Neutrophil (primary cell): ENCODE data around the gene PTPRN2.

Source experiments
- H3K27ac ChIP-seq: fragments of 200-600 bp; sonication (generic); 2 replicates; pipeline ENCODE4 v1.5.1; 2016; ENCODE audit warnings: mild to moderate bottlenecking, moderate library complexity
- H3K27me3 ChIP-seq: fragments of 200-600 bp; sonication (generic); 2 replicates; pipeline ENCODE4 v1.6.0; 2016; ENCODE audit warnings: mild to moderate bottlenecking
- H3K36me3 ChIP-seq: fragments of 200-600 bp; sonication (generic); 2 replicates; pipeline ENCODE4 v1.5.1; 2017
- H3K4me1 ChIP-seq, 2 experiments: fragments of 200-600 bp in 1 of 2; sonication (generic) in 1 of 2; 1 replicate in 1 of 2; 2 replicates in 1 of 2; pipeline versions ENCODE4 v1.5.1 to v1.6.1; 2013 to 2016; ENCODE audit warnings: low read depth in 1 of 2, low read length in 1 of 2, mild to moderate bottlenecking in 1 of 2, moderate library complexity in 1 of 2; ENCODE audit not compliant: control insufficient read depth in 1 of 2, insufficient read depth in 1 of 2
- H3K4me3 ChIP-seq, 2 experiments: fragments of 200-600 bp in 1 of 2; sonication (generic) in 1 of 2; 1 replicate in 1 of 2; 2 replicates in 1 of 2; pipeline ENCODE4 v1.5.1; 2013 to 2016; ENCODE audit warnings: low read depth in 1 of 2, low read length in 1 of 2, mild to moderate bottlenecking in 1 of 2, moderate library complexity in 1 of 2
- H3K9me3 ChIP-seq: fragments of 200-600 bp; sonication (generic); 2 replicates; pipeline ENCODE4 v1.5.1; 2016
- CTCF ChIP-seq: fragments of 200-600 bp; sonication (generic); IDR thresholded peaks from 2 replicates; pipeline ENCODE4 v1.5.1; 2016; ENCODE audit warnings: antibody characterized with exemption

Gene PTPRN2

GRCh38 chr7:157817944-157818700, 769.5 kb downstream of the PTPRN2 start:
- H3K36me3 ChIP-seq: no peaks in the 10 kb centered on the region
- no peak overlapping the region for H3K27ac ChIP-seq
- TF ChIP-seq CTCF: no peak
- H3K4me1 ChIP-seq: no peaks in the 10 kb centered on the region
- no peaks in the 10 kb centered on the region for H3K9me3 ChIP-seq
- no peak overlapping the region for H3K4me3 ChIP-seq
- no peaks in the 10 kb centered on the region for H3K27me3 ChIP-seq

GRCh38 chr7:157817433-157817832, 770.2 kb downstream of the PTPRN2 start:
- Histone ChIP-seq H3K27ac (no peak overlapping the region), H3K4me1 (no peaks in the 10 kb centered on the region), H3K36me3 (no peaks in the 10 kb centered on the region), H3K27me3 (no peaks in the 10 kb centered on the region), H3K9me3 (no peaks in the 10 kb centered on the region), H3K4me3 (no peak overlapping the region)
- no peak for TF ChIP-seq CTCF

- no peaks in the 10 kb centered on the region for H3K4me1 ChIP-seq
- H3K36me3 ChIP-seq: no peaks in the 10 kb centered on the region
- H3K27ac ChIP-seq: no peak overlapping the region
- H3K27me3 ChIP-seq: no peaks in the 10 kb centered on the region
- no peaks in the 10 kb centered on the region for H3K9me3 ChIP-seq
- no peak for TF ChIP-seq CTCF
- H3K4me3 ChIP-seq: no peak overlapping the region
Observed at GRCh38 chr7:157816526-157817250, 770.9 kb downstream of the PTPRN2 start.

GRCh38 chr7:157816086-157816485, 771.5 kb downstream of the PTPRN2 start:
- Histone ChIP-seq H3K27ac (no peak overlapping the region), H3K36me3 (no peaks in the 10 kb centered on the region), H3K4me1 (no peaks in the 10 kb centered on the region), H3K9me3 (no peaks in the 10 kb centered on the region), H3K27me3 (no peaks in the 10 kb centered on the region), H3K4me3 (no peak overlapping the region)
- TF ChIP-seq CTCF: no peak

- Histone ChIP-seq H3K4me1 (no peaks in the 10 kb centered on the region), H3K27ac (no peak overlapping the region), H3K27me3 (no peaks in the 10 kb centered on the region), H3K36me3 (no peaks in the 10 kb centered on the region), H3K9me3 (no peaks in the 10 kb centered on the region), H3K4me3 (no peak overlapping the region)
- no peak for TF ChIP-seq CTCF
Observed at GRCh38 chr7:157815706-157816022, 772.0 kb downstream of the PTPRN2 start.
